ENCODE results near the gene GRPEL2.
"Not testable (repeated sequence)": the region's sequence is repeated elsewhere in the genome, so short reads cannot be mapped to it uniquely, and the experiment has no call there.

Gene GRPEL2

DNA sequence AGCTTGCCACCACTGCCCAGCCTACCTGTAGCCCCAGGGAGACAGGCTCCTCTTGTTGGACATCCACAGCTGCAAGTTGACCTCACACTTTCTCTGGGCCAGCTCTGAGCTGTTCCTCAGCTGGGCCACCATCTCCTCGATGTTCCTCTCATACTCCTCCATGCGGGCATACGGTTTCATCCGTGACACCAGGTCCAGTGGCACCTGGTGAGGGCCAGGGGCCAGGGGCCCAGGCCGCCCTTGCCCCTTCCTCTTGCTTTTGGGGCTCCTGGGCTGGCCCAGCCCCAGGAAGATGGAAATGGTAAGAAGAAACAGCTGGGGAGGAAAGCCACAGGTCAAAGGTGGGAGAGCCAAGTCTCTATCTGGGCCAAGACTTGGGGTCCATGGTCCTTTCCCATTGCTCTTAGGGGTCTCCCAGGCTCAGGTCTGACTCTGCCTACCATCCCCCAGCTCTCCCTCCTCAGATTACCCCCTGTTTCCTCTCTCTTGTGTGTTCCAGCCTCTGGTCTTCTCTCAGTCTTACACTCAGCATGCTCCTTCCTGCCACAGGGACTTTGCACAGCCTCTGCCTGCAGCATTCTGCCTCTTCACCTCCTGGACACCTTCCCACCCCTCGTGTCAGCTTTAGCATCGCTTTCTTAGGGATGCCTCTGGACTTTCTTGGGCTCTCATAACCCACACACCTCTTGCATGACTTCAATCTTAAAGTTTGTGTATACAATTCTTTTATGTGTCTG lies 31.6 kb downstream of the GRPEL2 start:
- DNase-seq (ENCODE audit: low read depth), result no peak

- no peak for DNase-seq (ENCODE audit: low read depth)
Measured at GRCh38 chr5:149378241-149378820, 33.0 kb downstream of the GRPEL2 start.

- DNase-seq (ENCODE audit: low read depth), result no peak
Measured at GRCh38 chr5:149379177-149379761, 34.0 kb downstream of the GRPEL2 start, which contains the start of gene IL17B. Gene IL17B (minus strand): TSS chr5:149379292. CDS start chr5:149379225, 67 bp downstream.

DNA sequence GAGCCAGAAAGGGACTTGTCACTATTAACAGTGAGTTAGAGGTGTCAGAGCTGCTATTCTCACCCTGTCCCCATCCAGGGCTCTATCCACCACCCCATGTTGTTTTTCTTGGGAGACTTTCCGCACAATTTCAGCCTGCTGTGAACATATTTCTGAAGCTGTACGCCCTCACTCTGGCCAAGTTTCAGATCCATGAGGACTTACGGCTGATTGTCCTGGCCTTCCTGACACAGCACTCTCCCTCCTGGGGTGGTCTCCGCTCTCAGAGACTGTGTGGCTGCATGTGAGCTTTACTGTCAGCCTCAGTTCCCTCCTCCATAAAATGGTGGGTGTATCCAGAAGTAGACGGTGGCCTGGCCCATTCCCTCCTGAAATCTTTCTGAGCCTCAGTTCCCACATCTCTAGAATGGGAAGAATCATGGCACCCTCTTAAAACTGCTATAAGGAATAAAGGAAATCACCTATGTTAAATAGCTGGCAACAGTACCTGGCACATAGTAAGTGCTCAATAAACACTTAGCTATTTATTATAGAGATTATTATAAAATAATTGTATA lies 34.6 kb downstream of the GRPEL2 start:
- no peak for DNase-seq (ENCODE audit: low read depth)

DNA sequence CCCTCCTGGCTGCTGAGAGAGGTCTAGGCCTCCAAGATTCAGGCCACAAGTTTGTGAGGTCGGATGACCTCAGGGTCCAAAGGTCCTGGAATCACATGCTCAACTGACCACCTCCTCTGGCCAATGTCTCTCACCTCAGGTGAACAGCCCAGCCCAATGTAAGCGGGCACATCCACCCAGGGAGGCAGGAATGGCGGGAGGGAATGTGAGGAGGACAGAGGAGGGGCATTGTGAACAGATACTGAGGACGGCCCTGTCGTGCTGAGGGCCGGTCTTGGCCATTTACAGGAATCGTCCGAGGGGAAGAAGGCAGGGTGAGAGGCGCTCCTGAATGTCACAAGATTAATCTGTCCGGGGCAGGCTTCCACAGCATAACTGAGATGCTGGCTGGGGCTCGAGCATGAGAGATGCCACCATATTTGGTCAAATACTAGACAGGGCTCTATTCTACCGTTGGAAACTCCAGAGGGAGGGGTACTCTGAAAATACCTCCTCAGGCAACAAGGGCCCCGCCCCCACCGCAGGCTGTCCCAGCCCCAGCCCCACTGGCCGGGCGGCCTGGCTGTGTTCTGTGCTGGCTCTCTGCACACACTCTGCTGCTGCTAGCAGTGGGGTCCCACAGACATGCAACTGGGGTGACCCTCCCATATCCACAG lies 35.3 kb downstream of the GRPEL2 start:
- DNase-seq (ENCODE audit: low read depth), result no peak

DNA sequence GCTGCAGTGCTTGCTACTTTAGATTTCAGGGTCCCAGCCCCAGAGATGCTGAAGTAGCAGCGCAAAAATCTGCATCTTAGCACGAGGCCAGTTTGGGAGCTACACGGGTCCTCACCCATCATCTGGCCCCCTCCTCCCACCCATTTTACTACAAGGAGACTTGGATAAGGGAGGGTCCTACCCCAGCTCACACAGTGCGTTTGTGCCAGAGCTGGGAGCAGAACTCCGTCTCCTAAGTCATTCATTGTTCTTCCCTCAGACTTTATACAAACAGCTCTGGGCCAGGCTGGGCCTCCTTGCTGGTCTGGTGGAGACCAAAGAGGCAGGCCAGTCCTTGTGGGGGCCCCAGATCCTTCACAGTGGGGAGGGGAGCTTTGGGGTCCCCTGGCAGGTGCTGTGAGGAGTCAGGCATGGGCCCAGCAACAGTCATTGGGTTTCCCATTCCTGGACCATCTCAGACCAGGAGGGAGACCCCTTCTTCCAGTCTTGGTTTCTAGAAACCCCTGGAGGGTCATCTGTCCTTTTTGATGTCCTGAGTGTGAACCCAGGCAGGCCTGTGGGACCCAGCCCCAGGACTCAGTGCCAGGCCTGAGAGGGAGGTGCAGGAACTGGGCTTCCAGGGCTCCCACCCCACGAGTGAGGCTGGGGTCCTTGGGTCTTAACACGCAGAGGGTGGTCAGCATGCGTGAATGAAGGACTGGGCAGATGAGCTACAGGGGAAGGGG lies 36.1 kb downstream of the GRPEL2 start:
- no peak for DNase-seq (ENCODE audit: low read depth)

DNA sequence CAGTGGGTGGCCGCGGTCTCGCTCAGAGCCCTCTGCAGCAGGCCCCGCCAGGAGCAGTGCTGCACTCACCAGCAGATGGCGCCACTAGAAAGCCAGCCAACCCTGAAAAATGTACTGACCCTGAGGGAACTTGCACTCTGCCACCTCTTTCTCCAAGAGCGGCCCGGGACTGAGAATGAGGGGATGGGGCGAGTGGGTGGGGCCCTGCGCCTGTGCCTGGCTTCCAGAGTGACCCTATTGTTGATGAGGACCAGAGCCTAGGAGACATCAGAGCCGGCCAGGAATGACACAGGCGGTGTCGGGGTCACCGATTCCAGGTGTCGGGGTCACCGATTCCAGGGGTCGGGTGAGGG lies 36.7 kb downstream of the GRPEL2 start:
- DNase-seq (ENCODE audit: low read depth), result no peak

- DNase-seq (ENCODE audit: low read depth), result no peak
Measured at GRCh38 chr5:149382517-149383220, 37.4 kb downstream of the GRPEL2 start.

- DNase-seq (ENCODE audit: low read depth), result no peak
Measured at GRCh38 chr5:149383399-149383798, 38.1 kb downstream of the GRPEL2 start.

DNA sequence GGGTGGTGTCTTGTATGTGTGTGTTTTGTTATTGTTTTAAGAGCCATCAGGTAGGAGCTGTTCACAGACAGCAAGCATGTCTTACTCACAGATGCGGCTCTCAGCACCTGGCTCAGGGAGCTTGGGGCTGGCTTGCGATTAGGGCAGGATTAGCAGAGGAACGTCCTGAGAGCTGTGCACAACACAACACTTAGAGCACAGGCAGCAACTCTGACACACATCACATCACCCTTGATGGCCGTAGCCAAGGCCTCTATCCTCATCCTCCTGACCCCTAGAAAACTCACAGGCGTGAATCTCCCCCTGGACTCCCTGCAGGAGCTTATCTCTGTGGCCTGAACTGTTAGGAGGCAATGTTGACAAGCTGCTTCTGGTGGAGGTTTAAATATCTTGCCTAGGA lies 40.9 kb downstream of the GRPEL2 start:
- DNase-seq (ENCODE audit: low read depth), result no peak

GRCh38 chr5:149387081-149387631 lies 41.9 kb downstream of the GRPEL2 start:
- no peak for DNase-seq (ENCODE audit: low read depth)

DNA sequence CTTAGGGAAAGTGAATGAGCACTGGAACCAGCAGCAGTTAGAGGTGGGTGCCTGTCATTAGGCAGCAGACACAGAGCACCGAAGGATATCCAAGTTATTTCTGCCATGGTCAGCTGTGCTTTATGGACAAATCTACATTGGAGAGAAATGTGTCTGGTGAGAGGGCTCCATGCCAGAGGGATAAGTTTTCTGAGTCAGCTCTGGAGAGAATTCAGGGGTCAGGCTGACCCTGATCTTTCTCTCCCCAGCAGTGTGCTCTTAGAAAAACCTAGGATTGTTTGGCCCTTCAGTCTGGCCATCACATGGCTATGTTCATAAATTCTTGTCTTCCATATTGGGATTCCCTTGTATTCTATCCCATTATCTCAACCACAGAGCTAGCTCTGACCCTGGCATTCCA lies 42.7 kb downstream of the GRPEL2 start:
- peak; percentile 67 for DNase-seq (ENCODE audit: low read depth)

- no peak for DNase-seq (ENCODE audit: low read depth)
Measured at GRCh38 chr5:149388498-149389190, 43.3 kb downstream of the GRPEL2 start.

GRCh38 chr5:149389552-149390495 lies 44.5 kb downstream of the GRPEL2 start:
- DNase-seq (ENCODE audit: low read depth), result no peak

DNA sequence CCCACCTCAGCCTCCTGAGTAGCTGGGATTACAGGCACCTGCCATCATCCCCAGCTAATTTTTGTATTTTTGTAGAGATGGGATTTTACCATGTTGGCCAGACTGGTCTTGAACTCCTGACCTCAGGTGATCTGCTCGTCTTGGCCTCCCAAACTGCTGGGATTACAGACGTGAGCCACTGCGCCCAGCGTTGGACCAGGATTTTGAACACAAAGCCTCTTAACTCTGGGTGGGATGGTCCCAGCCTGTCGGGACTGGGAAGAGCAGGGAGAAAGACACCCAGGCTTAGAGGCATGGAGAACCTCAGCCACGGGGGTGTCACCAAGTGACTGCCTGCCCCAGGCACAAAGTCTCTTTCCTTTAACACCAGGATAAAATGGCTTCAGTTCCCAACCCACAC lies 45.8 kb downstream of the GRPEL2 start:
- DNase-seq (ENCODE audit: low read depth), result not testable (repeated sequence)

DNA sequence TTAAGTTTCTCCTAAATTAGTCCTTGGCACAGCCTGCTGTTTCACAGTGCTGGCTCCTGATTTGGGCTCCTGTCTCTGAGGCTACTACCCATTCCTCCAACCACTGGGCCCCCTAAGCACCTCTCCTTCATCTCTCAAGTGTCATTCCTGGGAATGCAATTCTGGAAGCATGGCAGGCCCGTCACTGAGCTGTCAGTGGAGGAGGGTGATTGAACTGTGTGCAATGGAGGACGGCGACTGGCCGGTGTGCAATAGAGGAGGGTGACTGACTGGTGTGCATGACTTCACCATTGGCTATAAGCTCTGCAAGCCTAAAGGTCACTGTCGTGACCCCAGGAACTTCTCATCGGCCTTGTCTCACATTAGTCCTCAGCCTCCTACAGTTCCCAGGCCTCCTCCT lies 46.2 kb downstream of the GRPEL2 start:
- DNase-seq (ENCODE audit: low read depth), result no peak

DNA sequence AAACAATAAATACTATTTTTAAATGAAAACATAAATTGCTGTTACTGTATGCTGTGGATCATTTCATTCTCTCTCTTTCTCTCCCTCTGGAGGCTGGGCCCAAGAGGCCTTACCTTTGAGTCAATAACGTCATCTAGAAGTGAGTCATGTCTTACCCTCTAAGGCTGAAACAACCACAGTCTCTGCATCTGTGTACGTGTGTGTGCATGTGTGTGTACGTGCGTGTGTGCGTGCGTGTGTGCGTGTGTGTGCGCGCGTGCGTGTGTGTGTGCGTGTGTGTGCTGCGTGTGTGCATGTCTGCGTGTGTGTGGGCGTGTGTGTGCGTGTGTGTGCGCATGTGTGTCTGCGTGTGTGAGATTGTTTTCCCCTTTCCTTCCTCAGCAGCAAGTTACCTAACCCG lies 47.4 kb downstream of the GRPEL2 start:
- DNase-seq (ENCODE audit: low read depth), result no peak

GRCh38 chr5:149394996-149395395 lies 49.7 kb downstream of the GRPEL2 start:
- not testable (repeated sequence) for DNase-seq (ENCODE audit: low read depth)

GRCh38 chr5:149397530-149397929 lies 52.2 kb downstream of the GRPEL2 start:
- DNase-seq (ENCODE audit: low read depth), result peak; percentile 96

All from fibroblast of the conjunctiva (primary cell).